HEK293 (cell line): ENCODE data around the gene EIF4ENIF1.

Experiments used
- KLF1 ChIP-seq: fragments of 450-650 bp; formaldehyde crosslinking; IDR thresholded peaks from 2 replicates; pipeline ENCODE4 v1.5.1; 2016; ENCODE audit warnings: missing biosample characterization, missing genetic modification characterization
- MYNN ChIP-seq: fragments of 450-650 bp; formaldehyde crosslinking; IDR thresholded peaks from 2 replicates; pipeline ENCODE4 v1.5.1; 2016; ENCODE audit warnings: missing biosample characterization, missing genetic modification characterization, borderline replicate concordance
- PRDM1 ChIP-seq: fragments of 450-650 bp; formaldehyde crosslinking; IDR thresholded peaks from 2 replicates; pipeline ENCODE4; 2016; ENCODE audit warnings: missing biosample characterization, missing genetic modification characterization
- SCRT2 ChIP-seq: fragments of 450-650 bp; formaldehyde crosslinking; IDR thresholded peaks from 2 replicates; pipeline ENCODE4 v1.5.1; 2016; ENCODE audit warnings: missing biosample characterization, missing genetic modification characterization
- SP2 ChIP-seq: fragments of 450-650 bp; formaldehyde crosslinking; IDR thresholded peaks from 2 replicates; pipeline ENCODE4 v1.5.1; 2016; ENCODE audit warnings: missing biosample characterization, missing genetic modification characterization
- ZBTB7A ChIP-seq: fragments of 450-650 bp; formaldehyde crosslinking; IDR thresholded peaks from 2 replicates; pipeline ENCODE4 v1.5.1; 2016; ENCODE audit warnings: low read depth, missing biosample characterization, missing genetic modification characterization
- ZNF169 ChIP-seq: fragments of 450-650 bp; formaldehyde crosslinking; IDR thresholded peaks from 2 replicates; pipeline ENCODE4 v1.5.1; 2016; ENCODE audit warnings: missing biosample characterization, missing genetic modification characterization
- ZNF174 ChIP-seq: fragments of 450-650 bp; formaldehyde crosslinking; IDR thresholded peaks from 2 replicates; pipeline ENCODE4 v1.5.0; 2017; ENCODE audit warnings: missing biosample characterization, mild to moderate bottlenecking, missing genetic modification characterization
- ZNF335 ChIP-seq: fragments of 450-650 bp; formaldehyde crosslinking; conservative IDR thresholded peaks from 2 replicates; pipeline ENCODE4 v1.5.1; 2016; ENCODE audit warnings: missing biosample characterization, missing genetic modification characterization
- ZNF341 ChIP-seq: fragments of 450-650 bp; formaldehyde crosslinking; IDR thresholded peaks from 2 replicates; pipeline ENCODE4; 2016; ENCODE audit warnings: low read depth, missing biosample characterization, missing genetic modification characterization
- ZNF37A ChIP-seq: fragments of 450-650 bp; IDR thresholded peaks from 2 replicates; pipeline ENCODE4 v1.5.1; 2018; ENCODE audit warnings: missing biosample characterization, missing genetic modification characterization
- ZNF48 ChIP-seq: fragments of 450-650 bp; formaldehyde crosslinking; IDR thresholded peaks from 2 replicates; pipeline ENCODE4 v1.5.1; 2016; ENCODE audit warnings: missing biosample characterization, missing genetic modification characterization
- ZNF529 ChIP-seq: fragments of 450-650 bp; formaldehyde crosslinking; IDR thresholded peaks from 2 replicates; pipeline ENCODE4 v1.5.1; 2017; ENCODE audit warnings: missing genetic modification characterization, missing biosample characterization; ENCODE audit not compliant: insufficient replicate concordance
- ZNF549 ChIP-seq: fragments of 450-650 bp; IDR thresholded peaks from 2 replicates; pipeline ENCODE4 v1.5.1; 2018; ENCODE audit warnings: missing biosample characterization, missing genetic modification characterization, mild to moderate bottlenecking, inconsistent platforms, moderate library complexity
- ZNF624 ChIP-seq: fragments of 450-650 bp; formaldehyde crosslinking; IDR thresholded peaks from 2 replicates; pipeline ENCODE4 v1.5.1; 2017; ENCODE audit warnings: missing biosample characterization, missing genetic modification characterization
- ZNF654 ChIP-seq: fragments of 450-650 bp; formaldehyde crosslinking; IDR thresholded peaks from 2 replicates; pipeline ENCODE4 v1.5.1; 2016; ENCODE audit warnings: low read depth, missing biosample characterization, missing genetic modification characterization
- TF ChIP-seq, protein P1 (sequence below): fragments of 450-650 bp; formaldehyde crosslinking; IDR thresholded peaks from 2 replicates; pipeline ENCODE4 v1.5.1; 2016; ENCODE audit warnings: missing biosample characterization, missing genetic modification characterization, borderline replicate concordance
- TF ChIP-seq, protein P2 (sequence below): fragments of 450-650 bp; formaldehyde crosslinking; IDR thresholded peaks from 2 replicates; pipeline ENCODE4 v1.5.1; 2016; ENCODE audit warnings: missing biosample characterization, missing genetic modification characterization
- TF ChIP-seq, protein P3 (sequence below): fragments of 450-650 bp; formaldehyde crosslinking; IDR thresholded peaks from 2 replicates; pipeline ENCODE4 v1.5.1; 2016; ENCODE audit warnings: missing biosample characterization, missing genetic modification characterization
- TF ChIP-seq, protein P4 (sequence below): fragments of 450-650 bp; formaldehyde crosslinking; IDR thresholded peaks from 2 replicates; pipeline ENCODE4 v1.5.1; 2016; ENCODE audit warnings: missing biosample characterization, missing genetic modification characterization
- TF ChIP-seq, protein P5 (sequence below): fragments of 450-650 bp; formaldehyde crosslinking; IDR thresholded peaks from 2 replicates; pipeline ENCODE4 v1.5.1; 2016; ENCODE audit warnings: missing biosample characterization, missing genetic modification characterization
- TF ChIP-seq, protein P6 (sequence below): fragments of 450-650 bp; IDR thresholded peaks from 2 replicates; pipeline ENCODE4 v1.5.1; 2018; ENCODE audit warnings: missing biosample characterization, mild to moderate bottlenecking, missing genetic modification characterization
- TF ChIP-seq, protein P7 (sequence below): fragments of 450-650 bp; formaldehyde crosslinking; IDR thresholded peaks from 2 replicates; pipeline ENCODE4 v1.5.1; 2016; ENCODE audit warnings: missing biosample characterization, missing genetic modification characterization

The EIF4ENIF1 gene

DNA sequence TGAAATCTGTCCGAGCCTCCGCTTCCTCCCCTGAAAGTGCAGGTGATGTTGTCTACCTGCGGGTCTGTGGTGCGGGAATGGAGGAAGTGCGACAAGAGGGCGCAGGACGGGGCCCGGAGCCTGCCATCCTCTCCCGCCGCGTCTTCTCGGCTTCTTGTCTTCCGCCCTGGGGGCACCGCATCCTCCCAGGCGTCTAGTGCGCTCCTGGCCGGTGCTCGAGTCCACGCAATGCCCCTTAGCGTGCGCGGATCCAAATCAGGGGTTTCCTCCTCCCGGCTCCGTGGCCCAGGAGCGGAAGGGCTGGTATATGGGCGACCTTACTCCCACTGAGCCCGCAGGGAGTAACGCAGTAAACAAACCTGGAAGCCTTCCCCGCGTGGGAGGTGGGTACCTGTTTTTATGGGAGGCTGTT is 7.1 kb upstream of the EIF4ENIF1 start (continued):
- TF ChIP-seq, protein P1, sequence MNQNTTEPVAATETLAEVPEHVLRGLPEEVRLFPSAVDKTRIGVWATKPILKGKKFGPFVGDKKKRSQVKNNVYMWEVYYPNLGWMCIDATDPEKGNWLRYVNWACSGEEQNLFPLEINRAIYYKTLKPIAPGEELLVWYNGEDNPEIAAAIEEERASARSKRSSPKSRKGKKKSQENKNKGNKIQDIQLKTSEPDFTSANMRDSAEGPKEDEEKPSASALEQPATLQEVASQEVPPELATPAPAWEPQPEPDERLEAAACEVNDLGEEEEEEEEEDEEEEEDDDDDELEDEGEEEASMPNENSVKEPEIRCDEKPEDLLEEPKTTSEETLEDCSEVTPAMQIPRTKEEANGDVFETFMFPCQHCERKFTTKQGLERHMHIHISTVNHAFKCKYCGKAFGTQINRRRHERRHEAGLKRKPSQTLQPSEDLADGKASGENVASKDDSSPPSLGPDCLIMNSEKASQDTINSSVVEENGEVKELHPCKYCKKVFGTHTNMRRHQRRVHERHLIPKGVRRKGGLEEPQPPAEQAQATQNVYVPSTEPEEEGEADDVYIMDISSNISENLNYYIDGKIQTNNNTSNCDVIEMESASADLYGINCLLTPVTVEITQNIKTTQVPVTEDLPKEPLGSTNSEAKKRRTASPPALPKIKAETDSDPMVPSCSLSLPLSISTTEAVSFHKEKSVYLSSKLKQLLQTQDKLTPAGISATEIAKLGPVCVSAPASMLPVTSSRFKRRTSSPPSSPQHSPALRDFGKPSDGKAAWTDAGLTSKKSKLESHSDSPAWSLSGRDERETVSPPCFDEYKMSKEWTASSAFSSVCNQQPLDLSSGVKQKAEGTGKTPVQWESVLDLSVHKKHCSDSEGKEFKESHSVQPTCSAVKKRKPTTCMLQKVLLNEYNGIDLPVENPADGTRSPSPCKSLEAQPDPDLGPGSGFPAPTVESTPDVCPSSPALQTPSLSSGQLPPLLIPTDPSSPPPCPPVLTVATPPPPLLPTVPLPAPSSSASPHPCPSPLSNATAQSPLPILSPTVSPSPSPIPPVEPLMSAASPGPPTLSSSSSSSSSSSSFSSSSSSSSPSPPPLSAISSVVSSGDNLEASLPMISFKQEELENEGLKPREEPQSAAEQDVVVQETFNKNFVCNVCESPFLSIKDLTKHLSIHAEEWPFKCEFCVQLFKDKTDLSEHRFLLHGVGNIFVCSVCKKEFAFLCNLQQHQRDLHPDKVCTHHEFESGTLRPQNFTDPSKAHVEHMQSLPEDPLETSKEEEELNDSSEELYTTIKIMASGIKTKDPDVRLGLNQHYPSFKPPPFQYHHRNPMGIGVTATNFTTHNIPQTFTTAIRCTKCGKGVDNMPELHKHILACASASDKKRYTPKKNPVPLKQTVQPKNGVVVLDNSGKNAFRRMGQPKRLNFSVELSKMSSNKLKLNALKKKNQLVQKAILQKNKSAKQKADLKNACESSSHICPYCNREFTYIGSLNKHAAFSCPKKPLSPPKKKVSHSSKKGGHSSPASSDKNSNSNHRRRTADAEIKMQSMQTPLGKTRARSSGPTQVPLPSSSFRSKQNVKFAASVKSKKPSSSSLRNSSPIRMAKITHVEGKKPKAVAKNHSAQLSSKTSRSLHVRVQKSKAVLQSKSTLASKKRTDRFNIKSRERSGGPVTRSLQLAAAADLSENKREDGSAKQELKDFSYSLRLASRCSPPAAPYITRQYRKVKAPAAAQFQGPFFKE (tag by site-specific recombination), result no peak
- TF ChIP-seq ZNF624 (tag by site-specific recombination) (no peak), SCRT2 (tag by site-specific recombination) (no peak), ZBTB7A (tag by site-specific recombination) (no peak), PRDM1 (tag by site-specific recombination) (no peak), ZNF174 (tag by site-specific recombination) (no peak), KLF1 (tag by site-specific recombination) (no peak), ZNF654 (tag by site-specific recombination) (no peak), SP2 (tag by site-specific recombination) (no peak), MYNN (no peak), ZNF529 (tag by site-specific recombination) (no peak), ZNF335 (tag by site-specific recombination) (peak; percentile 86), ZNF341 (peak; percentile 73), ZNF549 (no peak), ZNF48 (tag by site-specific recombination) (no peak), ZNF37A (tag by site-specific recombination) (no peak), ZNF169 (tag by site-specific recombination) (no peak)
- TF ChIP-seq, protein P2, sequence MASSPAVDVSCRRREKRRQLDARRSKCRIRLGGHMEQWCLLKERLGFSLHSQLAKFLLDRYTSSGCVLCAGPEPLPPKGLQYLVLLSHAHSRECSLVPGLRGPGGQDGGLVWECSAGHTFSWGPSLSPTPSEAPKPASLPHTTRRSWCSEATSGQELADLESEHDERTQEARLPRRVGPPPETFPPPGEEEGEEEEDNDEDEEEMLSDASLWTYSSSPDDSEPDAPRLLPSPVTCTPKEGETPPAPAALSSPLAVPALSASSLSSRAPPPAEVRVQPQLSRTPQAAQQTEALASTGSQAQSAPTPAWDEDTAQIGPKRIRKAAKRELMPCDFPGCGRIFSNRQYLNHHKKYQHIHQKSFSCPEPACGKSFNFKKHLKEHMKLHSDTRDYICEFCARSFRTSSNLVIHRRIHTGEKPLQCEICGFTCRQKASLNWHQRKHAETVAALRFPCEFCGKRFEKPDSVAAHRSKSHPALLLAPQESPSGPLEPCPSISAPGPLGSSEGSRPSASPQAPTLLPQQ (tag by site-specific recombination), result no peak
- TF ChIP-seq, protein P3, sequence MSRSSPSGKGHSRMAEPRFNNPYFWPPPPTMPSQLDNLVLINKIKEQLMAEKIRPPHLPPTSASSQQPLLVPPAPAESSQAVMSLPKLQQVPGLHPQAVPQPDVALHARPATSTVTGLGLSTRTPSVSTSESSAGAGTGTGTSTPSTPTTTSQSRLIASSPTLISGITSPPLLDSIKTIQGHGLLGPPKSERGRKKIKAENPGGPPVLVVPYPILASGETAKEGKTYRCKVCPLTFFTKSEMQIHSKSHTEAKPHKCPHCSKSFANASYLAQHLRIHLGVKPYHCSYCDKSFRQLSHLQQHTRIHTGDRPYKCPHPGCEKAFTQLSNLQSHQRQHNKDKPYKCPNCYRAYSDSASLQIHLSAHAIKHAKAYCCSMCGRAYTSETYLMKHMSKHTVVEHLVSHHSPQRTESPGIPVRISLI (tag by site-specific recombination), result no peak
- TF ChIP-seq, protein P4, sequence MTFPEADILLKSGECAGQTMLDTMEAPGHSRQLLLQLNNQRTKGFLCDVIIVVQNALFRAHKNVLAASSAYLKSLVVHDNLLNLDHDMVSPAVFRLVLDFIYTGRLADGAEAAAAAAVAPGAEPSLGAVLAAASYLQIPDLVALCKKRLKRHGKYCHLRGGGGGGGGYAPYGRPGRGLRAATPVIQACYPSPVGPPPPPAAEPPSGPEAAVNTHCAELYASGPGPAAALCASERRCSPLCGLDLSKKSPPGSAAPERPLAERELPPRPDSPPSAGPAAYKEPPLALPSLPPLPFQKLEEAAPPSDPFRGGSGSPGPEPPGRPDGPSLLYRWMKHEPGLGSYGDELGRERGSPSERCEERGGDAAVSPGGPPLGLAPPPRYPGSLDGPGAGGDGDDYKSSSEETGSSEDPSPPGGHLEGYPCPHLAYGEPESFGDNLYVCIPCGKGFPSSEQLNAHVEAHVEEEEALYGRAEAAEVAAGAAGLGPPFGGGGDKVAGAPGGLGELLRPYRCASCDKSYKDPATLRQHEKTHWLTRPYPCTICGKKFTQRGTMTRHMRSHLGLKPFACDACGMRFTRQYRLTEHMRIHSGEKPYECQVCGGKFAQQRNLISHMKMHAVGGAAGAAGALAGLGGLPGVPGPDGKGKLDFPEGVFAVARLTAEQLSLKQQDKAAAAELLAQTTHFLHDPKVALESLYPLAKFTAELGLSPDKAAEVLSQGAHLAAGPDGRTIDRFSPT (tag by site-specific recombination), result peak; percentile 70
- TF ChIP-seq, protein P5, sequence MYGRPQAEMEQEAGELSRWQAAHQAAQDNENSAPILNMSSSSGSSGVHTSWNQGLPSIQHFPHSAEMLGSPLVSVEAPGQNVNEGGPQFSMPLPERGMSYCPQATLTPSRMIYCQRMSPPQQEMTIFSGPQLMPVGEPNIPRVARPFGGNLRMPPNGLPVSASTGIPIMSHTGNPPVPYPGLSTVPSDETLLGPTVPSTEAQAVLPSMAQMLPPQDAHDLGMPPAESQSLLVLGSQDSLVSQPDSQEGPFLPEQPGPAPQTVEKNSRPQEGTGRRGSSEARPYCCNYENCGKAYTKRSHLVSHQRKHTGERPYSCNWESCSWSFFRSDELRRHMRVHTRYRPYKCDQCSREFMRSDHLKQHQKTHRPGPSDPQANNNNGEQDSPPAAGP, result 0 out of 2 replicates have a peak, but pooled peaks have one; percentile 7
- TF ChIP-seq, protein P6, sequence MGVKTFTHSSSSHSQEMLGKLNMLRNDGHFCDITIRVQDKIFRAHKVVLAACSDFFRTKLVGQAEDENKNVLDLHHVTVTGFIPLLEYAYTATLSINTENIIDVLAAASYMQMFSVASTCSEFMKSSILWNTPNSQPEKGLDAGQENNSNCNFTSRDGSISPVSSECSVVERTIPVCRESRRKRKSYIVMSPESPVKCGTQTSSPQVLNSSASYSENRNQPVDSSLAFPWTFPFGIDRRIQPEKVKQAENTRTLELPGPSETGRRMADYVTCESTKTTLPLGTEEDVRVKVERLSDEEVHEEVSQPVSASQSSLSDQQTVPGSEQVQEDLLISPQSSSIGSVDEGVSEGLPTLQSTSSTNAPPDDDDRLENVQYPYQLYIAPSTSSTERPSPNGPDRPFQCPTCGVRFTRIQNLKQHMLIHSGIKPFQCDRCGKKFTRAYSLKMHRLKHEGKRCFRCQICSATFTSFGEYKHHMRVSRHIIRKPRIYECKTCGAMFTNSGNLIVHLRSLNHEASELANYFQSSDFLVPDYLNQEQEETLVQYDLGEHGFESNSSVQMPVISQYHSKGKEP, result no peak
- TF ChIP-seq, protein P7, sequence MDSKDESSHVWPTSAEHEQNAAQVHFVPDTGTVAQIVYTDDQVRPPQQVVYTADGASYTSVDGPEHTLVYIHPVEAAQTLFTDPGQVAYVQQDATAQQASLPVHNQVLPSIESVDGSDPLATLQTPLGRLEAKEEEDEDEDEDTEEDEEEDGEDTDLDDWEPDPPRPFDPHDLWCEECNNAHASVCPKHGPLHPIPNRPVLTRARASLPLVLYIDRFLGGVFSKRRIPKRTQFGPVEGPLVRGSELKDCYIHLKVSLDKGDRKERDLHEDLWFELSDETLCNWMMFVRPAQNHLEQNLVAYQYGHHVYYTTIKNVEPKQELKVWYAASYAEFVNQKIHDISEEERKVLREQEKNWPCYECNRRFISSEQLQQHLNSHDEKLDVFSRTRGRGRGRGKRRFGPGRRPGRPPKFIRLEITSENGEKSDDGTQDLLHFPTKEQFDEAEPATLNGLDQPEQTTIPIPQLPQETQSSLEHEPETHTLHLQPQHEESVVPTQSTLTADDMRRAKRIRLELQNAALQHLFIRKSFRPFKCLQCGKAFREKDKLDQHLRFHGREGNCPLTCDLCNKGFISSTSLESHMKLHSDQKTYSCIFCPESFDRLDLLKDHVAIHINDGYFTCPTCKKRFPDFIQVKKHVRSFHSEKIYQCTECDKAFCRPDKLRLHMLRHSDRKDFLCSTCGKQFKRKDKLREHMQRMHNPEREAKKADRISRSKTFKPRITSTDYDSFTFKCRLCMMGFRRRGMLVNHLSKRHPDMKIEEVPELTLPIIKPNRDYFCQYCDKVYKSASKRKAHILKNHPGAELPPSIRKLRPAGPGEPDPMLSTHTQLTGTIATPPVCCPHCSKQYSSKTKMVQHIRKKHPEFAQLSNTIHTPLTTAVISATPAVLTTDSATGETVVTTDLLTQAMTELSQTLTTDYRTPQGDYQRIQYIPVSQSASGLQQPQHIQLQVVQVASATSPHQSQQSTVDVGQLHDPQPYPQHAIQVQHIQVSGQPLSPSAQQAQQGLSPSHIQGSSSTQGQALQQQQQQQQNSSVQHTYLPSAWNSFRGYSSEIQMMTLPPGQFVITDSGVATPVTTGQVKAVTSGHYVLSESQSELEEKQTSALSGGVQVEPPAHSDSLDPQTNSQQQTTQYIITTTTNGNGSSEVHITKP, result no peak
